HepG2 (cell line): ENCODE data around the gene CPEB2.

Experiments used
- CREM ChIP-seq, 2 experiments: sonication (generic) in 1 of 2; formaldehyde crosslinking in 1 of 2; IDR thresholded peaks; 2 replicates each; pipeline versions ENCODE4 v1.4.0 to v1.6.1; 2016 to 2020; ENCODE audit warnings: antibody characterized with exemption in 1 of 2, mild to moderate bottlenecking in 1 of 2, missing genetic modification reagents in 1 of 2
- NCOR1 ChIP-seq: fragments of 200-600 bp; sonication (generic); IDR thresholded peaks from 2 replicates; pipeline ENCODE4 v1.7.0; 2017; ENCODE audit warnings: antibody characterized with exemption, low read length, borderline replicate concordance
- SP4 ChIP-seq: sonication (generic); formaldehyde crosslinking; IDR thresholded peaks from 2 replicates; pipeline ENCODE4 v1.8.1; 2023; ENCODE audit warnings: mild to moderate bottlenecking, missing genetic modification reagents
- ZNF24 ChIP-seq: fragments of 450-650 bp; IDR thresholded peaks from 2 replicates; pipeline ENCODE4 v1.6.1; 2017; ENCODE audit warnings: antibody characterized with exemption, mild to moderate bottlenecking

- TF ChIP-seq NCOR1 (no peak), SP4 (no peak), CREM (IDR thresholded peaks at IDR 0.05) (no peak), CREM (CRISPR knock-in tag; IDR thresholded peaks at IDR 0.05) (no peak), ZNF24 (no peak)
Observed at GRCh38 chr4:15065516-15065915, 63.2 kb downstream of the CPEB2 start.
